ENCODE results near the gene TMF1. TPM values are rescaled to one million over a fixed set of nuclear protein-coding genes. Genes with fewer than 3 reads are reported as not detected.

TMF1 gene
- total and polyA plus RNA-seq, 2 donors (not counting 1 experiment from before 2014, with no cell fraction given), result 27.5 to 51.5 TPM

DNA sequence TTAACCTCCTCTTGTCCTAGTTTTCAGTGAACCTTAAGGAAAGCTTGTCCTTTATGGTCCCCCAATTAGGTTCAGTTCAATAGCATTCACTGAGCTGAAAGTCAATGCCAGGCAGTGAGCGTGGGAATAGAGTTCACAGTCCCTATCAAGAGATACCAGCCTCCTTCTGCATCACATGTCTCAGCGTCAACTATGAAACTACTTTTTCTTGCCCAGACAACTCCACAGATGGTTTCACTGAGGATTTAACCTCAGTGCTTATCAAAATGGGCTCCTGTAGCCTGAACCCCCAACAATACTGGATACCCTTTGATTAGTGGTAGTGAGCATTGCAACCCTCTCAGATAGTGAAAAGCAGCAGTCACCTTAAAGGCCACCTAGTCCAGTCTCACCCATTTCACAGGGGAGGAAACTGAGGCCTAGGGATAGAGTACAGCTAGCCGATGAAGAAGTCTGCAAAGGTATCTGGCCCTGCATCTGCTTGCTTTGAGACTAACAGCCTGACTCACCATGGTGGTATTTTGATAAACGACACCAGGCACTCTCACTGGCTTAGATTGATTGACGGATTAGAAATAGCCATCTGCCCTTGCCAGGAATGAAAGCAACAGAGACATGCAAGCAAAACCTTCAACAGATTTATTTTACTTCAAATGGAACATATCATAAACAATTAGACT, 29.6 kb upstream of the TMF1 start:
- no peak overlapping the region for H3K4me3 ChIP-seq (replicated peaks in 1 of 4; ENCODE audit: control extremely low read depth in 1 of 4, insufficient read depth in 1 of 4, low read depth in 3 of 4, low read length in 4 of 4)
- H2AFZ ChIP-seq (ENCODE audit: low read length), result no peak overlapping the region
- H3K4me2 ChIP-seq (ENCODE audit: extremely low read depth, insufficient read depth, low read length), result peak overlapping the region; percentile 57
- DNase-seq (ENCODE audit: low read depth in 2 of 2), result peak in 1 of 2 donors; percentile 58
- H3K79me2 ChIP-seq (ENCODE audit: control insufficient read depth, insufficient read depth, low read length), result peaks cover 39% of the 10 kb centered on the region
- H3K27ac ChIP-seq (ENCODE audit: insufficient read depth, low read length), result no peak overlapping the region
- H3K4me1 ChIP-seq (ENCODE audit: control insufficient read depth, extremely low read depth, insufficient read depth, low read length), result peaks cover 26% of the 10 kb centered on the region
- no peaks in the 10 kb centered on the region for H3K36me3 ChIP-seq (ENCODE audit: control insufficient read depth, insufficient read depth, low read length)
- H3K9me3 ChIP-seq (ENCODE audit: control insufficient read depth, insufficient read depth, low read depth, low read length), result no peaks in the 10 kb centered on the region
- H3K27me3 ChIP-seq (ENCODE audit: control insufficient read depth, insufficient read depth, low read length), result no peaks in the 10 kb centered on the region
- TF ChIP-seq, protein P1, sequence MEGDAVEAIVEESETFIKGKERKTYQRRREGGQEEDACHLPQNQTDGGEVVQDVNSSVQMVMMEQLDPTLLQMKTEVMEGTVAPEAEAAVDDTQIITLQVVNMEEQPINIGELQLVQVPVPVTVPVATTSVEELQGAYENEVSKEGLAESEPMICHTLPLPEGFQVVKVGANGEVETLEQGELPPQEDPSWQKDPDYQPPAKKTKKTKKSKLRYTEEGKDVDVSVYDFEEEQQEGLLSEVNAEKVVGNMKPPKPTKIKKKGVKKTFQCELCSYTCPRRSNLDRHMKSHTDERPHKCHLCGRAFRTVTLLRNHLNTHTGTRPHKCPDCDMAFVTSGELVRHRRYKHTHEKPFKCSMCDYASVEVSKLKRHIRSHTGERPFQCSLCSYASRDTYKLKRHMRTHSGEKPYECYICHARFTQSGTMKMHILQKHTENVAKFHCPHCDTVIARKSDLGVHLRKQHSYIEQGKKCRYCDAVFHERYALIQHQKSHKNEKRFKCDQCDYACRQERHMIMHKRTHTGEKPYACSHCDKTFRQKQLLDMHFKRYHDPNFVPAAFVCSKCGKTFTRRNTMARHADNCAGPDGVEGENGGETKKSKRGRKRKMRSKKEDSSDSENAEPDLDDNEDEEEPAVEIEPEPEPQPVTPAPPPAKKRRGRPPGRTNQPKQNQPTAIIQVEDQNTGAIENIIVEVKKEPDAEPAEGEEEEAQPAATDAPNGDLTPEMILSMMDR (conservative IDR thresholded peaks at IDR 0.05 in 1 of 2, IDR thresholded peaks at IDR 0.05 in 1 of 2; ENCODE audit: low read depth in 1 of 2, low read length in 2 of 2), result no peak
- TF ChIP-seq EZH2 (IDR thresholded peaks at IDR 0.05; ENCODE audit: low read length, missing control alignments), result no peak
- no peak overlapping the region for H3K9ac ChIP-seq (ENCODE audit: insufficient read depth, low read length)
- no peaks in the 10 kb centered on the region for H4K20me1 ChIP-seq (ENCODE audit: control insufficient read depth, extremely low read depth, insufficient read depth, low read length)

DNA sequence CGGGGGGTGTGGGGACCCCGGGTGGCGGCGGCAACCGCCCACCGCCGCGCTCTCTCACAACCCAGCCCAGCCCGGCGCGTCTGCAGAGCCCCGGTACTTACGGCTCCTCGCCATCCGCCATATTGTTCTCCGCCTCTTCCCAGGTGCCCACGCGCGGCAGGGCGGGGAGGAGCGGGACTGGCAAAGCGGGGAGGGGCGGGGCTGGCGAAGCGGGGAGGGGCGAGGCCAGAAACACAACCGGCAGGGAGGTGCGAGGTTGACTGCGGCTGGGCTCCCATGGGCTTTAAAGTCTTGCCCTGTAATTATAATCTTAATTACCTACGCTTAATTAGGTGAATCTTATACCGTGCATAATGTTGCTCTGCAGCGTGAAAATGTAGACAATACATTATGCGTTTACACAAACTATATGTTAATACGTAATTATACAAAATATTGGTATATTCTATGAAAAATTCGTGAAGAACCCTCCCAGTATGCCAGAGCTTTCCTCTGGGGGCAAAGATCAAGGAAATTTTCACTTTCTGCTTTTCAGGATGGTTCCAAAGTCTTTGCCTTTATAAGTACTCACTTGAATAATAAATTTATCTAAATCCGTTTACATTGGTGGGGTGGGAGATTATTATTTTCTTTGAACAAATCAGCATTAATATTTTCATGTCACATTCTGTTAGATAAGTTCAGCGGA, 28.2 kb upstream of the TMF1 start, which contains the start of gene UBA3:
Gene UBA3 (minus strand): TSS at position 133 of the 688 bp plus-strand sequence. CDS start 12 bp downstream, at position 121.
- Histone ChIP-seq H3K4me1 (ENCODE audit: control insufficient read depth, extremely low read depth, insufficient read depth, low read length) (peaks cover 25% of the 10 kb centered on the region), H3K27ac (ENCODE audit: insufficient read depth, low read length) (peak within 1 kb of the TSS; percentile 54)

More for the DNA sequence above, 28.2 kb upstream of the TMF1 start, which contains the start of gene UBA3:
- no peaks in the 10 kb centered on the region for H3K9me3 ChIP-seq (ENCODE audit: control insufficient read depth, insufficient read depth, low read depth, low read length)
- no peak within 1 kb of the TSS for H2AFZ ChIP-seq (ENCODE audit: low read length)
- TF ChIP-seq EZH2 (IDR thresholded peaks at IDR 0.05; ENCODE audit: low read length, missing control alignments), result no peak
- TF ChIP-seq, protein P1 (conservative IDR thresholded peaks at IDR 0.05 in 1 of 2, IDR thresholded peaks at IDR 0.05 in 1 of 2; ENCODE audit: low read depth in 1 of 2, low read length in 2 of 2), result no peak
- H3K9ac ChIP-seq (ENCODE audit: insufficient read depth, low read length), result peak within 1 kb of the TSS; percentile 72
- H4K20me1 ChIP-seq (ENCODE audit: control insufficient read depth, extremely low read depth, insufficient read depth, low read length), result no peaks in the 10 kb centered on the region
- peak within 1 kb of the TSS; percentile 67 to 90 (median 76) for H3K4me3 ChIP-seq (replicated peaks in 1 of 4; ENCODE audit: control extremely low read depth in 1 of 4, insufficient read depth in 1 of 4, low read depth in 3 of 4, low read length in 4 of 4)
- peak within 1 kb of the TSS; percentile 82 for H3K4me2 ChIP-seq (ENCODE audit: extremely low read depth, insufficient read depth, low read length)
- H3K27me3 ChIP-seq (ENCODE audit: control insufficient read depth, insufficient read depth, low read length), result no peaks in the 10 kb centered on the region
- no peaks in the 10 kb centered on the region for H3K36me3 ChIP-seq (ENCODE audit: control insufficient read depth, insufficient read depth, low read length)
- H3K79me2 ChIP-seq (ENCODE audit: control insufficient read depth, insufficient read depth, low read length), result peaks cover 33% of the 10 kb centered on the region
- DNase-seq (ENCODE audit: low read depth in 2 of 2), result peak; percentile 80 to 83
